HepG2 (cell line): ENCODE results near the gene FAM163B. TPM values are rescaled to one million over a fixed set of nuclear protein-coding genes. Genes with fewer than 3 reads are reported as not detected.
A peak's percentile ranks its signal among the peaks of the same experiment; 100 is the strongest.

ENCODE experiments used
- EEA1 ChIP-seq: sonication (generic); formaldehyde crosslinking; IDR thresholded peaks from 2 replicates; pipeline ENCODE4 v1.5.1; 2020; ENCODE audit warnings: mild to moderate bottlenecking, missing genetic modification reagents, borderline replicate concordance
- EED ChIP-seq: sonication (generic); formaldehyde crosslinking; IDR thresholded peaks from 2 replicates; pipeline ENCODE4 v1.5.0; 2020; ENCODE audit warnings: mild to moderate bottlenecking, missing genetic modification reagents
- EZH2 ChIP-seq: conservative IDR thresholded peaks from 2 replicates; pipeline ENCODE4 v1.6.1; 2012; ENCODE audit warnings: mild to moderate bottlenecking, low read depth, low read length, moderate library complexity
- IRF2 ChIP-seq: IDR thresholded peaks from 2 replicates; pipeline ENCODE4 v1.6.1; 2018; ENCODE audit warnings: missing genetic modification reagents, missing compliant biosample characterization
- KLF6 ChIP-seq: IDR thresholded peaks from 2 replicates; pipeline ENCODE4 v1.8.0; 2016; ENCODE audit warnings: missing biosample characterization, missing genetic modification reagents
- MAZ ChIP-seq, 2 experiments: sonication (generic) in 1 of 2; formaldehyde crosslinking in 1 of 2; IDR thresholded peaks; 2 replicates each; pipeline versions ENCODE4 v1.5.0 to v1.6.1; 2012 to 2020; ENCODE audit warnings: low read depth in 2 of 2, mild to moderate bottlenecking in 2 of 2, borderline replicate concordance in 1 of 2, improper control_type of control experiment in 1 of 2, low read length in 1 of 2, missing genetic modification reagents in 1 of 2, moderate library complexity in 1 of 2
- PHF21A ChIP-seq: sonication (generic); formaldehyde crosslinking; IDR thresholded peaks from 2 replicates; pipeline ENCODE4 v1.5.0; 2020; ENCODE audit warnings: mild to moderate bottlenecking, missing genetic modification reagents
- REPIN1 ChIP-seq: sonication (generic); formaldehyde crosslinking; IDR thresholded peaks from 2 replicates; pipeline ENCODE4 v1.8.0; 2022; ENCODE audit warnings: missing genetic modification reagents, low read depth, mild to moderate bottlenecking, borderline replicate concordance
- ZMYM4 ChIP-seq: sonication (generic); formaldehyde crosslinking; IDR thresholded peaks from 2 replicates; pipeline ENCODE4 v1.8.1; 2023; ENCODE audit warnings: mild to moderate bottlenecking, missing genetic modification reagents
- ZNF788 ChIP-seq: sonication (generic); formaldehyde crosslinking; IDR thresholded peaks from 2 replicates; pipeline ENCODE4 v1.5.0; 2020; ENCODE audit warnings: mild to moderate bottlenecking, missing genetic modification reagents, borderline replicate concordance
- polyA plus RNA-seq, 8 experiments: library from polyadenylated mRNA; depleted of rRNA in 3 of 8; stranded (reverse) in 7 of 8; unstranded in 1 of 8; fragments of >200 nt; fragmentation: Illumina TruSeq in 4 of 8; extraction: Trizol in 4 of 8; gene quantifications; 2 replicates each; pipeline versions ENCODE4 v1.2.1 to v1.2.3, GENCODE V29; 2011 to 2016; ENCODE audit warnings: low read depth in 4 of 8, missing spikeins in 1 of 8, mixed read lengths in 1 of 8; ENCODE audit not compliant: insufficient read depth in 1 of 8
- total RNA-seq, 5 experiments: library from RNA; depleted of rRNA; stranded (reverse); fragments of >200 nt; fragmentation: Illumina TruSeq; extraction: Trizol; gene quantifications; 2 replicates each; pipeline ENCODE4 v1.2.3, GENCODE V29; 2016; ENCODE audit warnings: low read depth in 1 of 5
- TF ChIP-seq, protein P1 (sequence below): sonication (generic); formaldehyde crosslinking; IDR thresholded peaks from 2 replicates; pipeline ENCODE4 v1.5.1; 2020; ENCODE audit warnings: mild to moderate bottlenecking, missing genetic modification reagents, moderate library complexity
- TF ChIP-seq, protein P2 (sequence below): sonication (generic); formaldehyde crosslinking; conservative IDR thresholded peaks from 2 replicates; pipeline ENCODE4 v1.4.0; 2020; ENCODE audit warnings: mild to moderate bottlenecking, missing genetic modification reagents, moderate library complexity
- TF ChIP-seq, protein P3 (sequence below): sonication (generic); formaldehyde crosslinking; IDR thresholded peaks from 2 replicates; pipeline ENCODE4 v1.8.1; 2023; ENCODE audit warnings: mild to moderate bottlenecking, moderate library complexity, missing genetic modification reagents
- TF ChIP-seq, protein P4 (sequence below): sonication (generic); formaldehyde crosslinking; IDR thresholded peaks from 2 replicates; pipeline ENCODE4 v1.5.0; 2020; ENCODE audit warnings: missing genetic modification reagents

Gene FAM163B
- total and polyA plus RNA-seq, 2 of the 13 experiments (the other 11 are each of a cell fraction or from before 2014, with no cell fraction given), result not detected

DNA sequence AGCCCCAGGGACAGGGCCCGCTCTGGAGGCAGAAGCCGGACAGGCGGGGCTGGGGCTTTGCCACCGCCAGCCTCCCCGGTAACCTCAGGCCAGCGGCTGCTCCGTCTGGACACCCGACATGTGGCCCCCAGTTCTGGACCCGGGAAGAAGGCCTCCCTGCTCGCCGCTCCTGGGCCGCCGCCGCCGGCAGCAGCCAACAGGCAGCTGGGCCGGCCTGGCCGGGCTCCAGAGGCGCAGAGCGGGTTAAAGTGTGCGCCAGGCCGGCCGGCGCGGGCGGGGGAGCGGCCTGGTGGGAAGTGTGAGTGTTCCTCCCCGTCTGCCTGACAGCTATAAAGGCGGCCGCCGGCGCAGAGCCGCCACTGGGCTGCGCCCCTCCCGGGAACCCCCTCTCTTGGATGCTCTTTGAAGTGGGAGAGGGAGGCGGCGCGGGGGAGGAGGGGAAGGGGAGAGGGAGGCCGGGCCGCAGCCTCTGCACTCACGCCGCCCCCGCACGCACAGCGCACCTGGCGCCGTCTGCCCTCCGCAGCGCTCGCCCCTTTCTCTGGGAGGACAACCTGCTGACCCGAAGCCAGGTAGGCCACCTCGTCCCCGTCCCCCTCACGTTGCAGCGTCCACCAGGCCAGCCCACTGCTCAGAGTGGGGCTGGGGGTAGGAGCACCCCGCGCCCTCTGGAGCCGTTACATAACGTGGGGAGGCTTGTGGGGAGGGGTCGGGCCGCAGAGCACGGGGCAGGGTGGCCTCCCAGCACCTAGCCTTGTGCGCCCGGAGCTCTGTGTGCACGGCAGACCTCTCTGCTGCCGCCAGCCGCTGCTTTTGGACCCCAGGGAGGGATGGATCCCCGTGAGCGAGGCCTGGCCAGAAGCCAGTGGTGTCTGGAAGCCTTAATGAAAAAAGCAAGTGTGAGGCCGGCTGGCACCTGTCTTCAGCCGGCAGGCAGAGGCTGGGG is 74.6 kb downstream of the FAM163B start, which contains the start of gene ADAMTSL2 (continued):
- TF ChIP-seq, protein P1, sequence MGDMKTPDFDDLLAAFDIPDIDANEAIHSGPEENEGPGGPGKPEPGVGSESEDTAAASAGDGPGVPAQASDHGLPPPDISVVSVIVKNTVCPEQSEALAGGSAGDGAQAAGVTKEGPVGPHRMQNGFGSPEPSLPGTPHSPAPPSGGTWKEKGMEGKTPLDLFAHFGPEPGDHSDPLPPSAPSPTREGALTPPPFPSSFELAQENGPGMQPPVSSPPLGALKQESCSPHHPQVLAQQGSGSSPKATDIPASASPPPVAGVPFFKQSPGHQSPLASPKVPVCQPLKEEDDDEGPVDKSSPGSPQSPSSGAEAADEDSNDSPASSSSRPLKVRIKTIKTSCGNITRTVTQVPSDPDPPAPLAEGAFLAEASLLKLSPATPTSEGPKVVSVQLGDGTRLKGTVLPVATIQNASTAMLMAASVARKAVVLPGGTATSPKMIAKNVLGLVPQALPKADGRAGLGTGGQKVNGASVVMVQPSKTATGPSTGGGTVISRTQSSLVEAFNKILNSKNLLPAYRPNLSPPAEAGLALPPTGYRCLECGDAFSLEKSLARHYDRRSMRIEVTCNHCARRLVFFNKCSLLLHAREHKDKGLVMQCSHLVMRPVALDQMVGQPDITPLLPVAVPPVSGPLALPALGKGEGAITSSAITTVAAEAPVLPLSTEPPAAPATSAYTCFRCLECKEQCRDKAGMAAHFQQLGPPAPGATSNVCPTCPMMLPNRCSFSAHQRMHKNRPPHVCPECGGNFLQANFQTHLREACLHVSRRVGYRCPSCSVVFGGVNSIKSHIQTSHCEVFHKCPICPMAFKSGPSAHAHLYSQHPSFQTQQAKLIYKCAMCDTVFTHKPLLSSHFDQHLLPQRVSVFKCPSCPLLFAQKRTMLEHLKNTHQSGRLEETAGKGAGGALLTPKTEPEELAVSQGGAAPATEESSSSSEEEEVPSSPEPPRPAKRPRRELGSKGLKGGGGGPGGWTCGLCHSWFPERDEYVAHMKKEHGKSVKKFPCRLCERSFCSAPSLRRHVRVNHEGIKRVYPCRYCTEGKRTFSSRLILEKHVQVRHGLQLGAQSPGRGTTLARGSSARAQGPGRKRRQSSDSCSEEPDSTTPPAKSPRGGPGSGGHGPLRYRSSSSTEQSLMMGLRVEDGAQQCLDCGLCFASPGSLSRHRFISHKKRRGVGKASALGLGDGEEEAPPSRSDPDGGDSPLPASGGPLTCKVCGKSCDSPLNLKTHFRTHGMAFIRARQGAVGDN (CRISPR knock-in tag), result peak; percentile 71
- TF ChIP-seq IRF2 (CRISPR knock-in tag) (no peak), KLF6 (CRISPR knock-in tag) (0 out of 2 replicates have a peak, but pooled peaks have one; percentile 17), EED (peak; percentile 85; the same call in 1 of the 2 replicates), MAZ (IDR thresholded peaks at IDR 0.05; ENCODE audit: borderline replicate concordance, low read depth, low read length) (0 out of 2 replicates have a peak, but pooled peaks have one; percentile 31), MAZ (CRISPR knock-in tag; IDR thresholded peaks at IDR 0.05; ENCODE audit: low read depth) (peak; percentile 77), REPIN1 (CRISPR knock-in tag) (no peak), EEA1 (no peak), ZMYM4 (0 out of 2 replicates have a peak, but pooled peaks have one; percentile 29), ZNF788 (CRISPR knock-in tag) (peak; percentile 83; the same call in 1 of the 2 replicates), EZH2 (no peak), PHF21A (CRISPR knock-in tag) (peak; percentile 33)
- TF ChIP-seq, protein P2, sequence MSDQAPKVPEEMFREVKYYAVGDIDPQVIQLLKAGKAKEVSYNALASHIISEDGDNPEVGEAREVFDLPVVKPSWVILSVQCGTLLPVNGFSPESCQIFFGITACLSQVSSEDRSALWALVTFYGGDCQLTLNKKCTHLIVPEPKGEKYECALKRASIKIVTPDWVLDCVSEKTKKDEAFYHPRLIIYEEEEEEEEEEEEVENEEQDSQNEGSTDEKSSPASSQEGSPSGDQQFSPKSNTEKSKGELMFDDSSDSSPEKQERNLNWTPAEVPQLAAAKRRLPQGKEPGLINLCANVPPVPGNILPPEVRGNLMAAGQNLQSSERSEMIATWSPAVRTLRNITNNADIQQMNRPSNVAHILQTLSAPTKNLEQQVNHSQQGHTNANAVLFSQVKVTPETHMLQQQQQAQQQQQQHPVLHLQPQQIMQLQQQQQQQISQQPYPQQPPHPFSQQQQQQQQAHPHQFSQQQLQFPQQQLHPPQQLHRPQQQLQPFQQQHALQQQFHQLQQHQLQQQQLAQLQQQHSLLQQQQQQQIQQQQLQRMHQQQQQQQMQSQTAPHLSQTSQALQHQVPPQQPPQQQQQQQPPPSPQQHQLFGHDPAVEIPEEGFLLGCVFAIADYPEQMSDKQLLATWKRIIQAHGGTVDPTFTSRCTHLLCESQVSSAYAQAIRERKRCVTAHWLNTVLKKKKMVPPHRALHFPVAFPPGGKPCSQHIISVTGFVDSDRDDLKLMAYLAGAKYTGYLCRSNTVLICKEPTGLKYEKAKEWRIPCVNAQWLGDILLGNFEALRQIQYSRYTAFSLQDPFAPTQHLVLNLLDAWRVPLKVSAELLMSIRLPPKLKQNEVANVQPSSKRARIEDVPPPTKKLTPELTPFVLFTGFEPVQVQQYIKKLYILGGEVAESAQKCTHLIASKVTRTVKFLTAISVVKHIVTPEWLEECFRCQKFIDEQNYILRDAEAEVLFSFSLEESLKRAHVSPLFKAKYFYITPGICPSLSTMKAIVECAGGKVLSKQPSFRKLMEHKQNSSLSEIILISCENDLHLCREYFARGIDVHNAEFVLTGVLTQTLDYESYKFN, result 0 out of 2 replicates have a peak, but pooled peaks have one; percentile 24
- TF ChIP-seq, protein P3, sequence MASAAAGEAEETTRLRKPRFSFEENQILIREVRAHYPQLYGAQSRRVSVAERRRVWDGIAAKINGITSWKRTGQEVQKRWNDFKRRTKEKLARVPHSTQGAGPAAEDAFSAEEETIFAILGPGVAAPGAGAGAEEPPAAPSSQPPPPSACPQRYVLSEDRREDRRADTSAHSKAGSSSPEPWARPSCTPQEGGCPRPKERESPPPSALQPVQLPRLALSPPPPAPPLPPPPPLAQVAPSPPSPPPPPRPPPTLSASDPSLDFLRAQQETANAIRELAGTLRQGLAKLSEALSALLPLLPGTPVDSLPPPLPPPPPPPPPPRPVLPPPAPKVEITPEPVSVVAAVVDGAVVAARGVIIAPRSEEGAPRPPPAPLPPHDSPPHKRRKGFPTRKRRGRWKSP (CRISPR knock-in tag), result peak; percentile 68
- TF ChIP-seq, protein P4, sequence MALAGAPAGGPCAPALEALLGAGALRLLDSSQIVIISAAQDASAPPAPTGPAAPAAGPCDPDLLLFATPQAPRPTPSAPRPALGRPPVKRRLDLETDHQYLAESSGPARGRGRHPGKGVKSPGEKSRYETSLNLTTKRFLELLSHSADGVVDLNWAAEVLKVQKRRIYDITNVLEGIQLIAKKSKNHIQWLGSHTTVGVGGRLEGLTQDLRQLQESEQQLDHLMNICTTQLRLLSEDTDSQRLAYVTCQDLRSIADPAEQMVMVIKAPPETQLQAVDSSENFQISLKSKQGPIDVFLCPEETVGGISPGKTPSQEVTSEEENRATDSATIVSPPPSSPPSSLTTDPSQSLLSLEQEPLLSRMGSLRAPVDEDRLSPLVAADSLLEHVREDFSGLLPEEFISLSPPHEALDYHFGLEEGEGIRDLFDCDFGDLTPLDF (CRISPR knock-in tag), result peak; percentile 38; the same call in 1 of the 2 replicates
